IMR-90 (cell line): ENCODE results near the gene MYO10. TPM values are rescaled to one million over a fixed set of nuclear protein-coding genes. Genes with fewer than 3 reads are reported as not detected.

Experiments used
- ATAC-seq: fragments of 200-7000 bp; cut with Tn5 transposase; 2 replicates; pipeline ENCODE4 v1.9.1; 2020; ENCODE audit warnings: low read depth, mild to moderate bottlenecking, moderate library complexity
- BruUV-seq: library from RNA; stranded (reverse); fragments of 400-500 nt; replicated peaks from 2 replicates; lab custom pipeline; 2021; lab: Mats Ljungman, UMichigan
- CTCF ChIA-PET: fragments of 300-600 bp; formaldehyde crosslinking; extraction: SDS; loops from one replicate; lab custom pipeline; 2021; ENCODE audit warnings: antibody characterized with exemption; lab: Yijun Ruan, JAX
- POLR2A ChIA-PET: fragments of 300-600 bp; sonication (Branson Sonifier 250); formaldehyde crosslinking; loops from one replicate; lab custom pipeline; 2022; ENCODE audit warnings: antibody characterized with exemption; ENCODE audit not compliant: unreplicated experiment; lab: Charles Lee
- DNase-seq: peaks from one replicate; pipeline ENCODE4 v3.0.0; 2013
- H2AFZ ChIP-seq: replicated peaks from 2 replicates; pipeline ENCODE3; 2013; ENCODE audit warnings: low read length, mild to moderate bottlenecking; ENCODE audit not compliant: poor library complexity
- H2AK5ac ChIP-seq: 2 replicates; pipeline ENCODE4 v1.6.1; 2013; ENCODE audit warnings: low read depth, low read length, inconsistent platforms
- H2AK9ac ChIP-seq: replicated peaks from 2 replicates; pipeline ENCODE3; 2013; ENCODE audit warnings: mild to moderate bottlenecking, low read depth, low read length, moderate library complexity; ENCODE audit not compliant: poor library complexity
- H2BK120ac ChIP-seq: 2 replicates; pipeline ENCODE4 v1.6.1; 2013; ENCODE audit warnings: low read depth, low read length, inconsistent platforms
- H2BK15ac ChIP-seq: 3 replicates; pipeline ENCODE4 v1.6.1; 2013; ENCODE audit warnings: low read depth, low read length, inconsistent platforms
- H2BK20ac ChIP-seq: 2 replicates; pipeline ENCODE4 v1.6.1; 2013; ENCODE audit warnings: low read depth, mild to moderate bottlenecking, inconsistent platforms, low read length, moderate library complexity
- H2BK5ac ChIP-seq: 2 replicates; pipeline ENCODE4 v1.6.1; 2013; ENCODE audit warnings: mild to moderate bottlenecking, low read depth, low read length, inconsistent platforms; ENCODE audit not compliant: poor library complexity, severe bottlenecking
- H3K14ac ChIP-seq: replicated peaks from 2 replicates; pipeline ENCODE4 v1.6.1; 2013; ENCODE audit warnings: low read depth, low read length, inconsistent platforms
- H3K18ac ChIP-seq: 2 replicates; pipeline ENCODE4 v1.6.1; 2013; ENCODE audit warnings: low read depth, low read length, control low read depth
- H3K23ac ChIP-seq: 2 replicates; pipeline ENCODE4 v1.6.1; 2013; ENCODE audit warnings: low read depth, low read length, inconsistent platforms
- H3K27ac ChIP-seq: 2 replicates; pipeline ENCODE4 v1.5.1; 2013; ENCODE audit warnings: mild to moderate bottlenecking, control low read depth, low read length; ENCODE audit not compliant: insufficient read depth
- H3K27me3 ChIP-seq: 2 replicates; pipeline ENCODE4 v1.6.1; 2013; ENCODE audit warnings: low read length; ENCODE audit not compliant: control insufficient read depth, insufficient read depth
- H3K36me3 ChIP-seq: 2 replicates; pipeline ENCODE4 v1.6.1; 2013; ENCODE audit warnings: low read length, mixed read lengths; ENCODE audit not compliant: control insufficient read depth, insufficient read depth
- H3K4ac ChIP-seq: 2 replicates; pipeline ENCODE4 v1.6.1; 2013; ENCODE audit warnings: low read depth, low read length, inconsistent platforms
- H3K4me1 ChIP-seq: 2 replicates; pipeline ENCODE4 v1.6.1; 2013; ENCODE audit warnings: low read length, mixed read lengths; ENCODE audit not compliant: control insufficient read depth, insufficient read depth
- H3K4me2 ChIP-seq: 2 replicates; pipeline ENCODE4 v1.6.1; 2013; ENCODE audit warnings: low read depth, mild to moderate bottlenecking, control low read depth, low read length, moderate library complexity
- H3K4me3 ChIP-seq: 2 replicates; pipeline ENCODE4 v1.5.1; 2013; ENCODE audit warnings: low read depth, mild to moderate bottlenecking, control low read depth, low read length, moderate library complexity; ENCODE audit not compliant: insufficient read depth
- H3K56ac ChIP-seq: 2 replicates; pipeline ENCODE4 v1.6.1; 2013; ENCODE audit warnings: low read length, inconsistent platforms; ENCODE audit not compliant: insufficient read depth; ENCODE audit errors: extremely low read depth
- H3K79me1 ChIP-seq, 2 experiments: 2 replicates each; pipeline ENCODE4 v1.6.1; 2013; ENCODE audit warnings: low read length in 2 of 2, inconsistent platforms in 1 of 2, low read depth in 1 of 2
- H3K9ac ChIP-seq: 2 replicates; pipeline ENCODE4 v1.6.1; 2013; ENCODE audit warnings: low read depth, low read length, control low read depth
- H3K9me1 ChIP-seq: 2 replicates; pipeline ENCODE4 v1.6.1; 2013; ENCODE audit warnings: low read length, inconsistent platforms; ENCODE audit not compliant: insufficient read depth
- H3K9me3 ChIP-seq: 2 replicates; pipeline ENCODE4 v1.6.1; 2013; ENCODE audit warnings: low read length; ENCODE audit not compliant: control insufficient read depth, insufficient read depth
- H4K20me1 ChIP-seq: 2 replicates; pipeline ENCODE4 v1.6.1; 2013; ENCODE audit warnings: low read length, inconsistent platforms; ENCODE audit not compliant: insufficient read depth
- H4K5ac ChIP-seq: 2 replicates; pipeline ENCODE4 v1.6.1; 2013; ENCODE audit warnings: mild to moderate bottlenecking, low read depth, low read length, control low read depth
- H4K8ac ChIP-seq, 2 experiments: 2 replicates each; pipeline ENCODE4 v1.6.1; 2013; ENCODE audit warnings: low read depth in 2 of 2, low read length in 2 of 2, control low read depth in 1 of 2, inconsistent platforms in 1 of 2
- H4K91ac ChIP-seq: 2 replicates; pipeline ENCODE4 v1.6.1; 2013; ENCODE audit warnings: low read depth, low read length, inconsistent platforms; ENCODE audit not compliant: insufficient read depth
- CHD1 ChIP-seq: IDR thresholded peaks from 2 replicates; pipeline ENCODE4 v1.6.1; 2012; ENCODE audit warnings: low read depth, low read length, improper control_type of control experiment
- MXI1 ChIP-seq: IDR thresholded peaks from 2 replicates; pipeline ENCODE4 v1.6.1; 2012; ENCODE audit warnings: low read depth, mild to moderate bottlenecking, low read length, moderate library complexity, borderline replicate concordance
- WGBS, 2 experiments: methylation state at CpG; one replicate each; pipeline versions ENCODE4 v1.1.5 to v1.1.7; 2013; ENCODE audit warnings: missing lambda C conversion rate in 2 of 2; ENCODE audit not compliant: insufficient read length in 1 of 2; ENCODE audit errors: extremely low coverage in 2 of 2; 5-methylcytosine and 5-hydroxymethylcytosine counted together
- dilution Hi-C: fragments of 300-500 bp; cut with HindIII; formaldehyde crosslinking; loops from one replicate; pipeline ENCODE4 v1.14.3; 2018; ENCODE audit warnings: low sequenced_read_pairs; ENCODE audit not compliant: unreplicated experiment
- in situ Hi-C: fragments of 300-500 bp; cut with MboI; formaldehyde crosslinking; loops from 3 replicates; pipeline ENCODE4 v1.14.3; 2019; ENCODE audit warnings: low sequenced_read_pairs, inconsistent platforms, mixed read lengths
- intact Hi-C: fragments of 100-400 bp; cut with micrococcal nuclease; formaldehyde crosslinking; loops from 2 replicates; pipeline ENCODE4 v1.10.0; 2022
- polyA plus RNA-seq, 3 experiments: library from polyadenylated mRNA; depleted of rRNA; stranded (reverse); fragments of >200 nt; gene quantifications; 2 replicates each; pipeline ENCODE4 v1.2.3, GENCODE V29; 2012; ENCODE audit warnings: low replicate concordance in 1 of 3
- total RNA-seq: library from RNA; depleted of rRNA; stranded (reverse); fragments of >200 nt; gene quantifications from 2 replicates; pipeline ENCODE4 v1.2.3, GENCODE V29; 2012

MYO10 gene
- total and polyA plus RNA-seq, 2 of the 4 experiments (the other 2 are of a cell fraction), result 39.9 to 115 TPM

DNA sequence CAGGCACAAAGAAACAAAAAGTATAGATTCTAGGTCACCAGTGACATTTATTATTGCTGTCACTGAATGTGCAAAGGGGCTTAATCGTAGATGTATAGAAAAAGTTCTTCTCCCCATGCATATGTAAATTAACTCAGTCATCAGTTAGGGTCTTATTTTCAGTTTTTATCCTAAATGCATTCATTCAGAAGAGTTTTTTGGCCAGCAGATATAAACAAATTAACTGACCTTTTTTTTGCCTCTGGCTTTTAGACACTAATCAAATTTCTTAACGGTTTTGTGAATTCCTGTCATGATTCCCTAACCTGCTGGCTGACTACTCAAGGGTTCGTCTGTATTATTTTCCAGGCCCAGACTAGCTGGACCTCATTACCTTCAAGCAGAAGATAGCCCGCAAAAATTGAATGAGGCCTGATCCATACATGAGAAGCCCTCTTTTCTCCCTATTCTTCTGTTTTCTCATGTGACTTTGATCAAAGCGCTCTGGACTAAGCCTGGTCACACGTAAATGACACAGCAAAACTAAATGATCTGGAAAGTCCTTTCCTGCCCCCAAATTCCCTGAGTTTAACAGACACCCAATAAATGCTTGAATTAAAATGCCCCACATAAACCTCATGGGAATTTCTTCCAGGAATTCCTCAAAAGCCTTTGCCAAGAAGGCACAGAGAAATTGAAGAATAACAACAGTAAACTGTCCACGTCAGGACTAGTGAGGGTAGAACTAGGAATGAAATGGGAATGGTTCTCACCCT, 83.7 kb downstream of the MYO10 start:
- dilution Hi-C loops, result no loop called here

More for the DNA sequence above, 83.7 kb downstream of the MYO10 start:
- Histone ChIP-seq H2BK15ac (no peak overlapping the region), H2AFZ (no peak overlapping the region), H3K18ac (no peak overlapping the region), H3K36me3 (peaks cover 12% of the 10 kb centered on the region), H4K8ac (no peak overlapping the region), H3K4me2 (no peak overlapping the region), H3K9me1 (peaks cover 27% of the 10 kb centered on the region), H3K4me1 (peaks cover 17% of the 10 kb centered on the region), H4K5ac (no peak overlapping the region), H3K14ac (0 out of 2 replicates have a peak overlapping the region, but pooled peaks have one; percentile 31), H3K4ac (no peak overlapping the region), H2AK5ac (no peak overlapping the region), H2BK120ac (no peak overlapping the region), H3K56ac (no peak overlapping the region), H3K23ac (no peak overlapping the region), H4K20me1 (peaks cover 98% of the 10 kb centered on the region), H3K27ac (no peak overlapping the region), H2BK5ac (no peak overlapping the region), H3K79me1 (peaks cover 6 to 71% of the 10 kb centered on the region in 2 experiments; a peak in 3 of 4 replicates), H3K4me3 (no peak overlapping the region), H3K9ac (no peak overlapping the region), H3K27me3 (no peaks in the 10 kb centered on the region), H2BK20ac (no peak overlapping the region), H4K91ac (no peak overlapping the region), H3K9me3 (no peaks in the 10 kb centered on the region), H2AK9ac (no peak overlapping the region)
- in situ Hi-C loops, result no loop called here
- POLR2A ChIA-PET, result no interaction called here
- WGBS, 2 experiments, result 37% methylated on average over 3 of the region's 7 CpGs; no CpG with 5 or more reads in 1 of the 2 experiments
- BruUV-seq, result no TSS peak
- CTCF ChIA-PET, result interaction anchor here (0.7 kb wide), 1 partner anchor 17 kb away, joined by 3 read pairs; no protein-coding TSS in a partner anchor
- intact Hi-C loops, result no loop called here
- TF ChIP-seq MXI1, result no peak
- TF ChIP-seq CHD1, result no peak
- ATAC-seq, result no peak
- no peak for DNase-seq
